Activated naive CD8-positive, alpha-beta T cell treated with anti-CD3 and anti-CD28 coated beads, Interleukin-2, amount 50 U/mL, for 24 hours (primary cell): ENCODE results near the gene XPO6.

Experiments
- ATAC-seq: fragments of 150-1000 bp; cut with Tn5 transposase; one replicate; pipeline ENCODE4 v1.10.0; 2021
- DNase-seq: peaks from one replicate; pipeline ENCODE4 v3.0.0; 2021
- H3K27ac Mint-ChIP-seq: one replicate; pipeline ENCODE4 v1.8.0; 2021; ENCODE audit warnings: mild to moderate bottlenecking, mixed read lengths
- H3K27me3 Mint-ChIP-seq: one replicate; pipeline ENCODE4 v1.8.0; 2021; ENCODE audit warnings: mixed read lengths
- H3K36me3 Mint-ChIP-seq: one replicate; pipeline ENCODE4 v1.8.0; 2021; ENCODE audit warnings: low read depth, mixed read lengths
- H3K4me1 Mint-ChIP-seq: one replicate; pipeline ENCODE4 v1.8.0; 2021; ENCODE audit warnings: mixed read lengths
- H3K4me3 Mint-ChIP-seq: one replicate; pipeline ENCODE4 v1.8.0; 2021; ENCODE audit warnings: mild to moderate bottlenecking, moderate library complexity, mixed read lengths
- H3K9me3 Mint-ChIP-seq: one replicate; pipeline ENCODE4 v1.8.0; 2021; ENCODE audit warnings: mixed read lengths

Gene XPO6

DNA sequence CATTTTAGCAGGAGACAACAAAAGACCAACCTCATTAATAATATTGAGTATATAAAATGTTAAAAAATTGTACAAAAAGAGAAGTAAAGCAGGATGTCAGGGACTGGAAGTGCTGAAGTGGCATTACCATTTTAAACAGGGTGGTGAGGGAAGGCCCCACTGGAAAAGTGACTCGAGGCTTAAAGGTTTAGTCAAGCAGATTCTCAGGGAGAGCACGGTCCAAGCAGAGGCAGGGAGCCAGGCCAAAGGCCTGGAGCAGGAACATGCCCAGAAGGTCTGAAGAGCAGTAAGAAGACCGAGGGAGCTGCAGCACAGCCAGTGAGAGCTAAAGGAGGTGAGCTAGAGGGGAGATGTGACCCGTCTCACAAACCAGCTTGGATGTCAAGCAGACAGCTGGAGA lies 7.6 kb downstream of the XPO6 start:
- DNase-seq (no peak), ATAC-seq (no peak)
- Mint-ChIP-seq H3K9me3 (no peaks in the 10 kb centered on the region), H3K36me3 (peaks cover 43% of the 10 kb centered on the region), H3K27me3 (no peaks in the 10 kb centered on the region), H3K4me1 (peaks cover 49% of the 10 kb centered on the region), H3K4me3 (no peak overlapping the region), H3K27ac (no peak overlapping the region)

DNA sequence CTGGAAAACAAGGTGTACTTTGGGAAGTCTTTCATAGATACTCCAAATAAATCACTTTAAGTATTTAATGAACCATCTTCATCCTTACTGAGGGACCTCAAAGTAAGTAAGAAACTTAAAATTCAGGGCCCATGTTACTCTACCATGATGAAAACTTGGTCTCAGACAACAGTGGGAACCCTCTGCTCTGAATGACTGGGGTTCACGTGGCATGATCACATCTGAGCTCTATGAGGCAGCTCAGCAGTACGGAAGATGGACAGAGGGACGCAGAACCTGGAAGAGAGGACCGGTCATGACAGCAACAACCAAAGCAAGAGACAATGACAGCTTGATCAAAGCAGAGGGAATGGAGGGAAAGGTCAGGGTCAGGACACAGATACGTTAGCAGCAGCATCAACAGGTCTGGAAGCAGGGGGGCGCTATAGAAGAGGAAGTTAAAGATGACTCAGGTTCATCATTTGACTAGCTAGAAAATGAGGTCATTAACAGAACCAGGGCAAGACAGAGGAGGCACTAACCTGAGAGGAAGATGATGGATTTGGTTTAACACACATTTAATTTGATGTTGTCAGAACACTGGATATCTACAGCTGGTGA lies 9.5 kb downstream of the XPO6 start:
- Mint-ChIP-seq H3K4me1 (peaks cover 36% of the 10 kb centered on the region), H3K4me3 (peak overlapping the region; percentile 15), H3K9me3 (no peaks in the 10 kb centered on the region), H3K36me3 (peaks cover 31% of the 10 kb centered on the region), H3K27me3 (no peaks in the 10 kb centered on the region), H3K27ac (peak overlapping the region; percentile 77)
- ATAC-seq (peak; percentile 70), DNase-seq (no peak)

DNA sequence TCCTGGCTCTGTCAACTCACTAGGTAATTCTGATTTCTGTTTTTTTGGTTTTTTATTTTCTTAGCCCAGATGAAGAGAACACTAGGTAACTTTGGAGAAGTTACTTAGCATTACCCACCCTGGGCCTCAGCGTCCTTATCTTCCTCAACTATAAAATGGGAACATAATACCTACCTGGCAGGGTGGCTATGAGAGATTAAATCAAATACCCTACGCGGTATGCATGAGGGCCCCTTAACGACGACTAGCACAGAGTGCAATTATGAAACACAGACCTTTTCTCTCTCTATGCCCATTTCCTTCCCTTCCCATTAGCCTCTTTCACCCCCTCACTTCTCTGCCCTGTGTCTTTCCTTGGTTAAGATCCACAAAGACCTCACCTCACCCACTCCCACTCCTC lies 11.1 kb downstream of the XPO6 start:
- H3K4me1 Mint-ChIP-seq: peaks cover 39% of the 10 kb centered on the region
- no peaks in the 10 kb centered on the region for H3K9me3 Mint-ChIP-seq
- no peak overlapping the region for H3K4me3 Mint-ChIP-seq
- H3K27ac Mint-ChIP-seq: peak overlapping the region; percentile 59
- peaks cover 35% of the 10 kb centered on the region for H3K36me3 Mint-ChIP-seq
- ATAC-seq (peak; percentile 6), DNase-seq (no peak)
- no peaks in the 10 kb centered on the region for H3K27me3 Mint-ChIP-seq

- ATAC-seq (no peak), DNase-seq (no peak)
- Mint-ChIP-seq H3K27me3 (no peaks in the 10 kb centered on the region), H3K4me3 (no peak overlapping the region), H3K9me3 (no peaks in the 10 kb centered on the region), H3K36me3 (peaks cover 52% of the 10 kb centered on the region), H3K27ac (peak overlapping the region; percentile 95), H3K4me1 (peaks cover 79% of the 10 kb centered on the region)
Observed at GRCh38 chr16:28196387-28196987, 15.3 kb downstream of the XPO6 start.

GRCh38 chr16:28195859-28196258 lies 15.9 kb downstream of the XPO6 start:
- H3K27me3 Mint-ChIP-seq: no peaks in the 10 kb centered on the region
- ATAC-seq (no peak), DNase-seq (no peak)
- H3K4me3 Mint-ChIP-seq: no peak overlapping the region
- peaks cover 51% of the 10 kb centered on the region for H3K36me3 Mint-ChIP-seq
- peaks cover 78% of the 10 kb centered on the region for H3K4me1 Mint-ChIP-seq
- H3K27ac Mint-ChIP-seq: peak overlapping the region; percentile 95
- no peaks in the 10 kb centered on the region for H3K9me3 Mint-ChIP-seq

GRCh38 chr16:28193530-28194423 lies 18.0 kb downstream of the XPO6 start:
- no peaks in the 10 kb centered on the region for H3K9me3 Mint-ChIP-seq
- H3K4me1 Mint-ChIP-seq: peaks cover 85% of the 10 kb centered on the region
- peak overlapping the region; percentile 71 for H3K4me3 Mint-ChIP-seq
- H3K27me3 Mint-ChIP-seq: no peaks in the 10 kb centered on the region
- peaks cover 56% of the 10 kb centered on the region for H3K36me3 Mint-ChIP-seq
- ATAC-seq (peak; percentile 73), DNase-seq (peak; percentile 52)
- H3K27ac Mint-ChIP-seq: peak overlapping the region; percentile 95

DNA sequence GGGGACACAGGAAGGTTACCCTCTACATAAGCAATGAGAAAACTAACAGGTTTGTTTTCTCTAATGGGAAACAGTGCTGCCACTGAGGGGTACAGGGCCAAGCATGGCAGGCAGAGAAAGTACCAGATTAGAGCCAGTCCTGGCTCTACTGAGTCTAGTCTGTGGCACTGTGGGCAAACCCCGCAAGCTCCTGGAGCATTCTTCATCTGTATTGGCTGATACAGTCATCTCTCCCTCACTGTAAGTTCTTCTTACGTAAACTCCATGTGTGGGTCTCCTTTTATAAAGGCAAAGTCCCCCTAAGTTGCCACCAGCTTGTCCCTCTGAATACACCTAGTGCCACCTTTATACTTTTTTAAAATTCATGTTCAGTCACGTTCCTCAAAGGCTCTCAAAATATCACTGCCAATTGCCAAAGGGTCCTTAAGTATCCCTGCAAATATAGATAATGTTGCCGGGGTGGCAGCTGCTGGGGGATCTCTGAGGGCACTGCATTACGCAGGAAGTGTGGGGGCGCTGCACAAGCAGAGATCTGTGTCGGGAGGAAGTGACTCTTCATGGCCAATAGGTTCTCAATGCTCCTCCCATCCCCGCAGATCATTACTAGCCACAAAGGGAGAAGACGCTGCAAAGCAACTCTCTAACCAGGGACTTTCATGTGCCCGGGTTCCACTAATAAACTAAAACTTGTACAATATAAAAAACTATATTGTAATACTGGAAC lies 18.8 kb downstream of the XPO6 start:
- Mint-ChIP-seq H3K36me3 (peaks cover 57% of the 10 kb centered on the region), H3K9me3 (no peaks in the 10 kb centered on the region), H3K4me3 (peak overlapping the region; percentile 71), H3K27me3 (no peaks in the 10 kb centered on the region), H3K27ac (peak overlapping the region; percentile 95), H3K4me1 (peaks cover 93% of the 10 kb centered on the region)
- peak; percentile 76 for DNase-seq
- peak; percentile 88 for ATAC-seq

- H3K27me3 Mint-ChIP-seq: no peaks in the 10 kb centered on the region
- peaks cover 97% of the 10 kb centered on the region for H3K4me1 Mint-ChIP-seq
- peak overlapping the region; percentile 82 for H3K27ac Mint-ChIP-seq
- H3K4me3 Mint-ChIP-seq: no peak overlapping the region
- H3K36me3 Mint-ChIP-seq: peaks cover 60% of the 10 kb centered on the region
- DNase-seq (no peak), ATAC-seq (no peak)
- H3K9me3 Mint-ChIP-seq: no peaks in the 10 kb centered on the region
Observed at GRCh38 chr16:28191364-28191960, 20.3 kb downstream of the XPO6 start.

DNA sequence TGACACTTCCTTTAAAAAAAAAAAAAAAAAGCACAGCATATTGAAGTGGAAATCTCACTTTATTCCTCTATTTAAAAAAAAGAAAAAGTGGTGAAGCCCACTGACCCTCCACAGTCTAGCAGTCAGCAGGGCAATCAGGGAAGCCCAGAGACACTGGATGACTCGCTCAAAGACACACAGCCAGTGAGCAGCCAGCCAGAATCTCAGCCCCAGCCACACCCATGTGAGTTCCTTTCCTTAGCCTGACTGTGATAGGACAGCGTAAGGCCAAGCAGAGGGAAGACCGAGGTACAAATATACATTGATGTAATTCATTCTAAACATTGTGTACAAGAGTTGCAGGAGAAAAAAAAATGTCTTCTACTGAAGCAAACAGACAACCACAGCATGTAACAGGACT lies 22.5 kb downstream of the XPO6 start:
- no peaks in the 10 kb centered on the region for H3K27me3 Mint-ChIP-seq
- peak overlapping the region; percentile 56 for H3K4me3 Mint-ChIP-seq
- DNase-seq (no peak), ATAC-seq (peak; percentile 38)
- peaks cover 2% of the 10 kb centered on the region for H3K9me3 Mint-ChIP-seq
- H3K4me1 Mint-ChIP-seq: peaks cover 94% of the 10 kb centered on the region
- peak overlapping the region; percentile 90 for H3K27ac Mint-ChIP-seq
- peaks cover 59% of the 10 kb centered on the region for H3K36me3 Mint-ChIP-seq

- H3K4me3 Mint-ChIP-seq: peak overlapping the region; percentile 56
- peaks cover 59% of the 10 kb centered on the region for H3K36me3 Mint-ChIP-seq
- peaks cover 94% of the 10 kb centered on the region for H3K4me1 Mint-ChIP-seq
- H3K27ac Mint-ChIP-seq: peak overlapping the region; percentile 90
- no peak for DNase-seq
- no peak for ATAC-seq
- H3K27me3 Mint-ChIP-seq: no peaks in the 10 kb centered on the region
- H3K9me3 Mint-ChIP-seq: peaks cover 4% of the 10 kb centered on the region
Observed at GRCh38 chr16:28188085-28188916, 23.5 kb downstream of the XPO6 start.

DNA sequence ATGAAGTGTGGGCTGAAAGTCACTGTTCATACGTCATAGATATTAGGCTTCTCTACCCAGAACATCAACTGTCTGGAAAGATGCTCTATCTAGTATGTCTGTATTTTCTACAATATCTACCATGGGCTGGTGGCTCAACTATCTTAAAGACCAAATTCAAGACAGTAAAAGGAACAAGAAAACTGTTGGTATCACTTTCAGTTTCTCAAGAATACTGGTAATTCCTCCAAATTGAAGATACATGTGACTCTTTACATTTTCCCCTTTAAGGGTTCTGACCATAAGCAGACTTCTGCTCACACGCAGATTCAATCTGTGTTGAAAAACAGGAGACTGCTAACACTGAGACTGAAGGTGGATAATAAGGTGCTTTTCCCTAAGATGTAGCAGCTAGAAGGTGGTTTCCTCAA lies 24.2 kb downstream of the XPO6 start:
- Mint-ChIP-seq H3K27ac (peak overlapping the region; percentile 90), H3K4me1 (peaks cover 94% of the 10 kb centered on the region), H3K9me3 (peaks cover 4% of the 10 kb centered on the region), H3K27me3 (no peaks in the 10 kb centered on the region), H3K4me3 (peak overlapping the region; percentile 67), H3K36me3 (peaks cover 57% of the 10 kb centered on the region)
- no peak for DNase-seq
- peak; percentile 31 for ATAC-seq

DNA sequence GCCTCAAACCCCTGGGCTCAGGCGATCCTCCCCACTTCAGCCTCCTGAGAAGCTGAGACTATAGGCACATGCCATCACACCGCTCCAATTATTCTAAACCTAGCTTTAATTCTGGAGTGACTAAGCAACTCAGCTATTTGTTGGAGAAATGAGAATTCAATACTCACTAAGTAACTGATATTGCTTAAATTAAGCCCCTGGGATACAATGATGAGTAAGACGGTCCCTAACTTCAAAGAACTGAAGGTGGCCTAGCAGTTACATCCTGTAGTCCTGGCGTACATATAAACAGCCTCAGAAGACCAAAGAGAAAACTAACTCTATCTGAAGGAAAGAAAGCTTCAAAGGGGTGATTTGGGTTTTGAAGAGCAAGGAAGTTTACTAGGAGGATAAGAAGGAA lies 25.0 kb downstream of the XPO6 start:
- Mint-ChIP-seq H3K9me3 (peaks cover 4% of the 10 kb centered on the region), H3K4me1 (peaks cover 96% of the 10 kb centered on the region), H3K4me3 (peak overlapping the region; percentile 67), H3K36me3 (peaks cover 63% of the 10 kb centered on the region), H3K27ac (peak overlapping the region; percentile 90), H3K27me3 (no peaks in the 10 kb centered on the region)
- DNase-seq (no peak), ATAC-seq (peak; percentile 61)

DNA sequence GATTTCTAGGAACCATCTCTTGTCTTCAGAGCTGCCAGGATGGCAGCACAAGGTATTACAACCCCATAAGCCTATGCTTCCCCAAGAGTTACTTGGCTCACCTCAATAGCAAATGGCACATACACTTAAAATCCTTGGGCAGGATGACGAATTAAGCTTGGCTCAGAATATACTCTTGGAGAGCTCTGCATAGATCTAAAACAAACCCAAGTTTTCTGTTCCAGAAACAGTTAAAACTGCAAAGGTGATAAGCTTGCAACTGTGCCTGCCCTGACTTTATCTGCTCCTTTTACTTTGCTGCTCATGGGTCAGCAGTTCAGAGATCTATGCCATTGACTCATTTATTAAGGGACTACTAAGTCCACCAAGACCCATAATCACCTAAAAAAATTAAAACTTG lies 26.1 kb downstream of the XPO6 start:
- H3K36me3 Mint-ChIP-seq: peaks cover 59% of the 10 kb centered on the region
- DNase-seq: no peak
- no peaks in the 10 kb centered on the region for H3K27me3 Mint-ChIP-seq
- no peak for ATAC-seq
- H3K4me1 Mint-ChIP-seq: peaks cover 97% of the 10 kb centered on the region
- H3K4me3 Mint-ChIP-seq: no peak overlapping the region
- peak overlapping the region; percentile 28 for H3K27ac Mint-ChIP-seq
- peaks cover 4% of the 10 kb centered on the region for H3K9me3 Mint-ChIP-seq
